ENCODE results near the gene NME3.

DNA sequence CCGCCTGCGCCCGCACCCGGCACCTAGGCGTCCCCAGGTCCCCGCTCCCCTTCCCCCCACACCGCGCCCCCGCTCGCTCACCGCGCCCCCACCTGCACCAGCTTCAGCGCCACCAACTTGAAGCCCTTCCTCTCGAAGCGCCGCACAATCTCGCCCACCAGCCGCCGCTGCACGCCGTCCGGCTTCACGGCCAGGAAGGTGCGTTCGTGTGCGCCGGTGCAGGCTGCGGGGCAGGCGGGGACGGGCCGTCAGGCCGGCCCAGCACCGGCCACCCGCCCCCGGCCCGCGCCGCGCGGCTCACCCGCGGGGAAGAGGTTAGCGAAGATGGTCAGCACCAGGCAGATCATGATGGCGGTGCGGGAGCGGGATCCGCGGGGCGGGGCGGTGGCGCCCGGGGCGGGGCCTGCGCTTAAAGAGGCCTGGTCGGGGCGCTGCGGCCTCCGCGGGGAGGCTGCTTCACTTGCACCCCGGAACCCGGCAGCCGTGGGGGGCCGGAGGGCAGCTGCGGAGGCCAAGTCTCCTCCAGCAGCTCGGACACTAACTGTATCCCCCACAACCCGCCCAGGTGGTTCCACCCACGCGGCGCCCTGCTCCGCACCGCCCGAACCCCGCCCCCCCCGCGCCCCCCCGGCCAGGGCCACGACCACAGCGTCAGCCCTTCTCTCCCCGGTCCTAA is at the start of gene NME3:
- no peak for TF ChIP-seq POLR2A (IDR thresholded peaks at IDR 0.05)
- TF ChIP-seq, protein P1, sequence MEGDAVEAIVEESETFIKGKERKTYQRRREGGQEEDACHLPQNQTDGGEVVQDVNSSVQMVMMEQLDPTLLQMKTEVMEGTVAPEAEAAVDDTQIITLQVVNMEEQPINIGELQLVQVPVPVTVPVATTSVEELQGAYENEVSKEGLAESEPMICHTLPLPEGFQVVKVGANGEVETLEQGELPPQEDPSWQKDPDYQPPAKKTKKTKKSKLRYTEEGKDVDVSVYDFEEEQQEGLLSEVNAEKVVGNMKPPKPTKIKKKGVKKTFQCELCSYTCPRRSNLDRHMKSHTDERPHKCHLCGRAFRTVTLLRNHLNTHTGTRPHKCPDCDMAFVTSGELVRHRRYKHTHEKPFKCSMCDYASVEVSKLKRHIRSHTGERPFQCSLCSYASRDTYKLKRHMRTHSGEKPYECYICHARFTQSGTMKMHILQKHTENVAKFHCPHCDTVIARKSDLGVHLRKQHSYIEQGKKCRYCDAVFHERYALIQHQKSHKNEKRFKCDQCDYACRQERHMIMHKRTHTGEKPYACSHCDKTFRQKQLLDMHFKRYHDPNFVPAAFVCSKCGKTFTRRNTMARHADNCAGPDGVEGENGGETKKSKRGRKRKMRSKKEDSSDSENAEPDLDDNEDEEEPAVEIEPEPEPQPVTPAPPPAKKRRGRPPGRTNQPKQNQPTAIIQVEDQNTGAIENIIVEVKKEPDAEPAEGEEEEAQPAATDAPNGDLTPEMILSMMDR (IDR thresholded peaks at IDR 0.05): no peak

Measured in Peyer's patch (tissue), 4 donors.